GM10266 (cell line): Measurements from ENCODE around the gene EEFSEC.

Experiments used
- DNase-seq: peaks from one replicate; pipeline ENCODE4 v3.0.0; 2012; ENCODE audit errors: extremely low spot score
- CTCF ChIP-seq: IDR thresholded peaks from 2 replicates; pipeline ENCODE4 v1.5.1; 2012; ENCODE audit warnings: mild to moderate bottlenecking, low read depth; ENCODE audit not compliant: control insufficient read depth, insufficient read depth; ENCODE audit errors: missing control alignments

EEFSEC gene

GRCh38 chr3:128227507-128227906, 74.2 kb downstream of the EEFSEC start:
- DNase-seq, result no peak
- TF ChIP-seq CTCF, result no peak

GRCh38 chr3:128228366-128228910, 75.2 kb downstream of the EEFSEC start:
- TF ChIP-seq CTCF, result no peak
- DNase-seq, result no peak

- DNase-seq, result no peak
Measured at GRCh38 chr3:128229106-128229857, 76.0 kb downstream of the EEFSEC start.

GRCh38 chr3:128231606-128232005, 78.3 kb downstream of the EEFSEC start:
- no peak for TF ChIP-seq CTCF
- no peak for DNase-seq

More at GRCh38 chr3:128229106-128229857, 76.0 kb downstream of the EEFSEC start:
- no peak for TF ChIP-seq CTCF

- TF ChIP-seq CTCF, result no peak
- no peak for DNase-seq
Measured at GRCh38 chr3:128232376-128233178, 79.3 kb downstream of the EEFSEC start.

GRCh38 chr3:128235207-128235926, 82.1 kb downstream of the EEFSEC start:
- DNase-seq, result no peak
- no peak for TF ChIP-seq CTCF

- DNase-seq, result no peak
- no peak for TF ChIP-seq CTCF
Measured at GRCh38 chr3:128236657-128237056, 83.4 kb downstream of the EEFSEC start.
